ENCODE results near the gene UBAC1.

GRCh38 chr9:135946392-135946994 lies 14.7 kb downstream of the UBAC1 start:
- TF ChIP-seq CTCF (IDR thresholded peaks at IDR 0.05; ENCODE audit: low read depth, low read length, poor library complexity, severe bottlenecking) (no peak), EZH2phosphoT487 (IDR thresholded peaks at IDR 0.05; ENCODE audit: borderline replicate concordance, low read length) (no peak)
